GM12872 (cell line): ENCODE data around the gene AFG1L.

Source experiments
- CTCF ChIP-seq: IDR thresholded peaks from 3 replicates; pipeline ENCODE4 v1.5.1; 2011; ENCODE audit warnings: low read depth, mild to moderate bottlenecking, low read length, moderate library complexity; ENCODE audit not compliant: insufficient read depth

The AFG1L gene

GRCh38 chr6:108497883-108498282 lies 203.0 kb downstream of the AFG1L start:
- TF ChIP-seq CTCF, result peak; percentile 62

- no peak for TF ChIP-seq CTCF
Observed at GRCh38 chr6:108501559-108501958, 206.7 kb downstream of the AFG1L start.

- no peak for TF ChIP-seq CTCF
Observed at GRCh38 chr6:108502832-108503231, 208.0 kb downstream of the AFG1L start.

GRCh38 chr6:108507316-108507715 lies 212.5 kb downstream of the AFG1L start:
- TF ChIP-seq CTCF, result no peak

- no peak for TF ChIP-seq CTCF
Observed at GRCh38 chr6:108510461-108511319, 215.8 kb downstream of the AFG1L start.

GRCh38 chr6:108518714-108519576 lies 224.1 kb downstream of the AFG1L start:
- peak; percentile 58 for TF ChIP-seq CTCF

GRCh38 chr6:108521616-108522107 lies 226.8 kb downstream of the AFG1L start:
- TF ChIP-seq CTCF, result no peak
